ENCODE measurements around the gene ATP2C2.

GRCh38 chr16:84340325-84341040 is 27.9 kb upstream of the ATP2C2 start:
- TF ChIP-seq CTCF (IDR thresholded peaks at IDR 0.05) = no peak
- TF ChIP-seq POLR2A (IDR thresholded peaks at IDR 0.05) = no peak
- TF ChIP-seq POLR2AphosphoS5 (IDR thresholded peaks at IDR 0.05) = no peak
